GM19023 (cell line): ENCODE data around the gene FLYWCH1.

Experiments used
- ATAC-seq: cut with Tn5 transposase; IDR thresholded peaks from one replicate; pipeline ENCODE4 v1.9.1; 2021; ENCODE audit warnings: mild to moderate bottlenecking, moderate library complexity; ENCODE audit not compliant: unreplicated experiment

The FLYWCH1 gene

GRCh38 chr16:2980227-2981176 lies 68.8 kb downstream of the FLYWCH1 start, which contains the start of gene PKMYT1:
TSS of gene PKMYT1 (minus strand) at chr16:2980446. CDS start at chr16:2979657, 789 bp downstream.
- ATAC-seq: peak; percentile 78

GRCh38 chr16:2981177-2981898 lies 69.6 kb downstream of the FLYWCH1 start:
- no peak for ATAC-seq

DNA sequence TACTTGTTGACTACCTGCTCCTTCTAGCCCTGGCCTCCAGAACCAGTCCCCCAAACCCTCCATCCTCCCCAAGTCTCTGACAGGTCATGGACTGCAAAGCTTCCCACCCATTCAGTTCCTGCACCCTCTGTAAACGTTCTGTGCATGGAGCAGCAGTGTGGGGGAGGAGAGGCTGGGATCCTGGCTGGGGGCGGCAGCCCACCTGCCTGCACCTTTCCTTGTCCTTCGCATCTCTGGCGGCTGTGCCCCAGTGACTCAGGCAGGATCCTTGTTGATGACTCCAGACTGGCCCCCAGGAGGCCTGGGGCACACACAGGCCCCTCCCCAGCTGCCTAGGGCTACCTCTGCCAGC lies 70.1 kb downstream of the FLYWCH1 start:
- no peak for ATAC-seq

- no peak for ATAC-seq
Observed at GRCh38 chr16:2982402-2982801, 70.7 kb downstream of the FLYWCH1 start.

GRCh38 chr16:2983706-2984136 lies 72.0 kb downstream of the FLYWCH1 start:
- ATAC-seq: no peak

DNA sequence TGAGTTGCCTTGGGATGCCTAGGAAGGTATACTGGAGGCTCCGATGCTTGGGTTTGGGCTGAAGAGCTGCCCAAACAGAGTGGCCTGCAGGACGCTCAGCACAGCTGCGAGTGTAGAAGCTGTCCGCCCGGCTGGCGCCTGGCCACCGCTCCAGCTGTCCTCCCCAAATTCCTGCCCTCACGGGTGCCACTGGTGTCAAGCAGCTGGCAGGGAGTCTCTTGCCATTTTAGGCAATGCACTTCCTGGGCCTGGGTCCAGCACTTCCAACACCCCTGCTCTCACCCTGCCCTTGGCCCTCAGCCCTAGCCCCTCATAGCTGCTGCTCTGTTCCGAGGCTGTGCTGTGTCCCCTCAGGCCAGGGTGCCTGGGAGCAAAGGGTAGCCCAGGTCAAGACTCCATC lies 73.7 kb downstream of the FLYWCH1 start:
- no peak for ATAC-seq

DNA sequence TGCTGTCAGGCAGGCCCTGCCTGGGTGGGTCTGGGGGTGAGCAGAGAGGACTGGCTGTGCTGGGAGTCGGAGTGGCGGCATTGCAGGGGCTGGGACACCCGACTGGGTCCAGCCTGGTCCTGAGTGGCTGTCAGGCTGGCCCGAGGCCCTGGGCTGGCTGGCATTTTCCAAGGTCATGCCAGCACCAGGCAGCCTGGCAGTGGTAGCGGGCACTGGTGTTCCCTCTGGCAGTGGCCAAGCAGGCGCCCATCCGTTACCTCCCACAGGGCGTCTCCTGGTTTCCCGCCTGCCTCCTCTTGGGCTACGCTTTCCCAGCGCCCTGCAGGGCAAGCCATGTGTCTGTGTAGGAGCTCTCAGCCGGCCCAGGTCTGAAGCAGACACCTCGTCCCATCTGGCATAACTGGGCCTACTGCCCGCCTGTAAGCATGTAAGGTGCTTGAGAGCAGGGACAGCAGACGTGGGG lies 74.2 kb downstream of the FLYWCH1 start:
- ATAC-seq: no peak

- no peak for ATAC-seq
Observed at GRCh38 chr16:2986623-2987188, 75.0 kb downstream of the FLYWCH1 start.

GRCh38 chr16:2987286-2987685 lies 75.6 kb downstream of the FLYWCH1 start:
- ATAC-seq: no peak

- no peak for ATAC-seq
Observed at GRCh38 chr16:2987833-2988232, 76.1 kb downstream of the FLYWCH1 start.

DNA sequence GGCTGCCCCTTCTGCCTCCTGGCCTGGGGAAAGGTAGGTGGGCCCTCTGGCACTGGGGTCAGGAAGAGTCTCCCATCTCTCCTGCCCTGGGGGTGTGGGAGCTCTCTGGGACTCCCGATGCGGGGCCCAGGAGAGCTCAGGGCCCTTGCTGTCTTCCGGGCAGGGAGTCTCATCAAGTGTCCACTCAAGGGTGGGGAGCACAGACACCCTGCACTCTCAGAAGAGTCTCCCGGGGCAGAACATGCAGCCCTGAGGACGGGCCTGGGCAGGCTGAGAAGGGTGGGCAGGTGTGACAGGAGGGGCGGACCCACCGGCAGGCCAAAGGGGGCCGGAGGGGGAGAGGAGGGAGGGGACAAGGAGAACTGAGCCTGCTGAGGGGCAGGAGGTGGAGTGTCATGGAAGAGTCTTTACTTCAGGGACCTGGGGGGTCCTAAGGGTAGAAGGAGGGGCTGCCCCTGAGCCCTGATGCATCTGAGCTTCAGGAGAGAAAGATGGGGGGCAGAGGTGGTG lies 76.9 kb downstream of the FLYWCH1 start:
- no peak for ATAC-seq

DNA sequence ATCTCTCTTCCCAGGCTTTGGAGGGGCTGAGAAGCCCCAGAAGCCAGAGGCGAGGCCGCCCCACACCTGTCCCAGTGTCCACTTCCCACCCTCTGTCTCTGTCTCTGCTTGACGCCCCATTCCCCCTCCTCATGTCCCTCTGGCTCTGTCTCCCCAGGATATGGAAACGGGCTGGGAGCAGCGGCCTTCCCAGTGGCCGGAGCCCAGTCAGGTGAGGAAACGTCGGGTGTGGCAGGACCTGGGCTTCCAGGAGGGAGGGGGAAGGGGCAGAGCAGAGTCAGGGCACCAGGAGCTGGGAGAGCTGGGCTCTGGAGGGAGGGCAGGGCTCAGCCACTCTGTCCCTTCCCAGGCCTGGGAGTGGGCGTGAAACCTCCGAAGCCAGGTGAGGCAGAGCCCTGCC lies 79.2 kb downstream of the FLYWCH1 start:
- no peak for ATAC-seq

GRCh38 chr16:2991566-2992261 lies 80.0 kb downstream of the FLYWCH1 start:
- no peak for ATAC-seq

GRCh38 chr16:2992383-2993081 lies 80.8 kb downstream of the FLYWCH1 start:
- no peak for ATAC-seq

DNA sequence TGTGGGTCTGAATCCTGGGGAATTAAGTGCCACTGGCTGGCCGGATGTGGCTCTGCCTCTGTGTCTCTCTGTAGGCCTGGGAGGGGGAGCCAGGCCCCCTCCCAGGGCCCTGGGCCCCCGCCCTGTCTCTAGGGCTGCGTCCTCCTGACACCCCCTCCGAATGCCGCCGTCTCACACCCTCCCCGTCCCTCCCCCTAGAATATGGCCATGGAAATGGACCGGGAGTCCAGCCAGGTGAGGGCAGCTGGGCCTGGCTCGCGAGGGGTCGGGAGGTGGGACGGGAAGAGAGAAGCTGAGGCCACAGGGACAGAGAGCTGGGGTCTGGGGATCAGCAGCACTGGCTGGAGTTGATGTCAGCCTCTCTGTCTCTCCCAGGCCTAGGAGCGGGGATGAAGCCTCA lies 84.6 kb downstream of the FLYWCH1 start:
- no peak for ATAC-seq

- ATAC-seq: no peak
Observed at GRCh38 chr16:2999929-3000328, 88.2 kb downstream of the FLYWCH1 start.

DNA sequence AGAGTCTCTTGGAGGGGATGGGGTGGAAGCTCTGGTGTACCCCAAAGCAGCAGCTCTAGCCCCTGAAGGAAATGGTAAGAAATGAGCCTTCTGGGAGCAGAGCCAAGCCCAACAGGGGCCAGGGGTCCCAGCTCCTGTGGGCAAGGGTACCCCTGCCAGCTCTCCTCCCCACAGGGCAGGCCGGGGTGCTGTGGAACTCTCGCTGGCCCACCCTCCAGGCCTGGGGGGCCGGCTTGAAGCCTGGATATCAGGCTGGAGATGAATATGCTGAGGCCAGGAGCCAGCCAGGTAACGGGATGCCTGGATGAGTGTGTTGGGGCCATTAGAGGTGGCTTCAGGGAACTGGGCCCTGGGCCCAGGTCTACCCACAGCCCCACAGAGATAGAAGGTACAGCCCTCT lies 88.8 kb downstream of the FLYWCH1 start:
- ATAC-seq: no peak
